Measurements from ENCODE around the gene SCNN1G. TPM values are rescaled to one million over a fixed set of nuclear protein-coding genes. Genes with fewer than 3 reads are reported as not detected.

SCNN1G gene
- total and polyA plus RNA-seq, 2 donors (not counting 3 experiments of a cell fraction or from before 2014, with no cell fraction given): not detected

DNA sequence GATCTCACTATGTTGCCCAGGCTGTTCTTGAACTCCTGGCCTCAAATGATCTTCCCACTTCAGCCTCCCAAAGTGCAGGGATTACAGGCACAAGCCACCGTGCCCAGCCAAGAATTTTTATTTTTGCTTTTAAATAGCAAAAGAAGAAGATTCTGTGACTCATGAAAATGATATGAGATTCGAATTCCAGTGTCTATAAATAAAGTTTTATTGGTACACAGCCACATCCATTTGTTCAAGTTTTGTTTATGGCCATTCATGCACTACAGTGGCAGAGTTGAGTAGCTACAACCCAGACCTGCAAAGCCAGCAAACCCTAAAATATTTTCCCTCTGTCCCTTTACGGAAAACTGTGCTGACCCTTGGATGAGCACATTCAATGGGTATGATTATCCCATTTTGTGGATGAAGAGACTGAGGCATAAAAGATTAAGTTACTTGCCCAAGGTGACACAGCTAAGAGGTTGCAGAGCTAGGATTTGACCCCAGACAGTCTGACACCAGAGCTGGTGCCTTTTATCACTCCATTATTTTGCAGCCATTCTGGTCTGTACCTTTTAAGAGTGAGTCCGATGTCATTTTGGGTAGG lies 34.2 kb downstream of the SCNN1G start:
- DNase-seq (ENCODE audit: low read depth, low spot score): no peak
- Histone ChIP-seq H3K79me2 (ENCODE audit: control insufficient read depth, insufficient read depth, low read length) (no peaks in the 10 kb centered on the region), H3K9ac (replicated peaks; ENCODE audit: extremely low read depth, insufficient read depth, low read length) (no peak overlapping the region), H3K4me3 (replicated peaks in 1 of 3; ENCODE audit: insufficient read depth in 1 of 3, low read depth in 1 of 3, low read length in 3 of 3) (no peak overlapping the region), H3K27me3 (ENCODE audit: control insufficient read depth in 2 of 2, insufficient read depth in 2 of 2, low read length in 2 of 2) (no peaks in the 10 kb centered on the region), H3K36me3 (ENCODE audit: control insufficient read depth in 2 of 2, extremely low read depth in 1 of 2, insufficient read depth in 2 of 2, low read length in 2 of 2) (no peaks in the 10 kb centered on the region), H3K4me1 (ENCODE audit: control insufficient read depth, extremely low read depth, insufficient read depth, low read length) (no peaks in the 10 kb centered on the region), H3K4me2 (ENCODE audit: insufficient read depth, low read length) (no peak overlapping the region), H2AFZ (ENCODE audit: low read depth, low read length) (no peak overlapping the region), H3K9me1 (replicated peaks; ENCODE audit: control insufficient read depth, extremely low read depth, insufficient read depth, low read length) (no peaks in the 10 kb centered on the region), H4K20me1 (replicated peaks; ENCODE audit: control insufficient read depth, extremely low read depth, insufficient read depth, low read length) (no peaks in the 10 kb centered on the region), H3K27ac (ENCODE audit: insufficient read depth, low read depth, low read length) (no peak overlapping the region), H3K9me3 (replicated peaks; ENCODE audit: control insufficient read depth, insufficient read depth, low read length) (no peaks in the 10 kb centered on the region)
- CTCF ChIA-PET: no interaction called here
- no TSS peak for BruUV-seq (replicated peaks)
- no peak for FAIRE-seq
- dilution Hi-C loops (cut with MboI; ENCODE audit: extremely low pct_ligation_motif_present, low sequenced_read_pairs) (no loop called here), intact Hi-C loops (cut with micrococcal nuclease) (no loop called here)
- POLR2A ChIA-PET: no interaction called here
- TF ChIP-seq, protein P1, sequence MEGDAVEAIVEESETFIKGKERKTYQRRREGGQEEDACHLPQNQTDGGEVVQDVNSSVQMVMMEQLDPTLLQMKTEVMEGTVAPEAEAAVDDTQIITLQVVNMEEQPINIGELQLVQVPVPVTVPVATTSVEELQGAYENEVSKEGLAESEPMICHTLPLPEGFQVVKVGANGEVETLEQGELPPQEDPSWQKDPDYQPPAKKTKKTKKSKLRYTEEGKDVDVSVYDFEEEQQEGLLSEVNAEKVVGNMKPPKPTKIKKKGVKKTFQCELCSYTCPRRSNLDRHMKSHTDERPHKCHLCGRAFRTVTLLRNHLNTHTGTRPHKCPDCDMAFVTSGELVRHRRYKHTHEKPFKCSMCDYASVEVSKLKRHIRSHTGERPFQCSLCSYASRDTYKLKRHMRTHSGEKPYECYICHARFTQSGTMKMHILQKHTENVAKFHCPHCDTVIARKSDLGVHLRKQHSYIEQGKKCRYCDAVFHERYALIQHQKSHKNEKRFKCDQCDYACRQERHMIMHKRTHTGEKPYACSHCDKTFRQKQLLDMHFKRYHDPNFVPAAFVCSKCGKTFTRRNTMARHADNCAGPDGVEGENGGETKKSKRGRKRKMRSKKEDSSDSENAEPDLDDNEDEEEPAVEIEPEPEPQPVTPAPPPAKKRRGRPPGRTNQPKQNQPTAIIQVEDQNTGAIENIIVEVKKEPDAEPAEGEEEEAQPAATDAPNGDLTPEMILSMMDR (IDR thresholded peaks at IDR 0.05; ENCODE audit: extremely low read depth in 1 of 2, insufficient read depth in 1 of 2, low read depth in 1 of 2, low read length in 2 of 2): no peak
- TF ChIP-seq GATA2 (IDR thresholded peaks at IDR 0.05; ENCODE audit: insufficient read depth, insufficient read length, low read depth, low read length): no peak
- no peak for TF ChIP-seq MYC (IDR thresholded peaks at IDR 0.05; ENCODE audit: low read depth, low read length)
- TF ChIP-seq POLR2AphosphoS5 (IDR thresholded peaks at IDR 0.05; ENCODE audit: insufficient read depth, low read depth, low read length): no peak
- TF ChIP-seq POLR2A (IDR thresholded peaks at IDR 0.05; ENCODE audit: low read depth, low read length): no peak
- no peak for TF ChIP-seq EZH2 (IDR thresholded peaks at IDR 0.05; ENCODE audit: borderline replicate concordance, low read depth, low read length, severe bottlenecking)

DNA sequence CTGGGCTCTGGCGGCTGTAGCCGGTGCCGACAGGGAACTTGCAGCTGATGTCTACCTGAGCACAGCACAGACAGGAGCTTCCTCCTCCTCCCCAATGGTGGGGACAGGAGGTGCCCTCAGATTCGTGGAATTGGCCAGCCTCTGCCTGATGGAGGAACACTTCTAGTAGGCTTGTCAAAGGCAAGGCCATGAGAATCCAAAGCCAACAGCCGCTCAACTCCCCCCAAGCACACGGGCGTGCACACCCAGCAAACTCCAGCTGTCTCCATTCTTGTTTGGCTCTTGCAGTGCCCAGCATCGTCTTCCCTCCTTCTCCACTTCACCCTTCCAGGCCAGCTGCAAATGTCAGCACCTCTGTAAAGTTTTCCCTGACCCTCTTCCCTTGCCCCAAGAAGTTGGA lies 35.1 kb downstream of the SCNN1G start:
- CTCF ChIA-PET: no interaction called here
- intact Hi-C loops (cut with micrococcal nuclease): no loop called here

More for the DNA sequence above, 35.1 kb downstream of the SCNN1G start:
- Histone ChIP-seq H3K27ac (ENCODE audit: insufficient read depth, low read depth, low read length) (no peak overlapping the region), H3K36me3 (ENCODE audit: control insufficient read depth in 2 of 2, extremely low read depth in 1 of 2, insufficient read depth in 2 of 2, low read length in 2 of 2) (no peaks in the 10 kb centered on the region), H3K27me3 (ENCODE audit: control insufficient read depth in 2 of 2, insufficient read depth in 2 of 2, low read length in 2 of 2) (no peaks in the 10 kb centered on the region), H3K4me2 (ENCODE audit: insufficient read depth, low read length) (no peak overlapping the region), H3K9ac (replicated peaks; ENCODE audit: extremely low read depth, insufficient read depth, low read length) (no peak overlapping the region), H3K4me1 (ENCODE audit: control insufficient read depth, extremely low read depth, insufficient read depth, low read length) (no peaks in the 10 kb centered on the region), H3K79me2 (ENCODE audit: control insufficient read depth, insufficient read depth, low read length) (no peaks in the 10 kb centered on the region), H3K4me3 (replicated peaks in 1 of 3; ENCODE audit: insufficient read depth in 1 of 3, low read depth in 1 of 3, low read length in 3 of 3) (no peak overlapping the region), H3K9me3 (replicated peaks; ENCODE audit: control insufficient read depth, insufficient read depth, low read length) (no peaks in the 10 kb centered on the region), H4K20me1 (replicated peaks; ENCODE audit: control insufficient read depth, extremely low read depth, insufficient read depth, low read length) (no peaks in the 10 kb centered on the region), H3K9me1 (replicated peaks; ENCODE audit: control insufficient read depth, extremely low read depth, insufficient read depth, low read length) (no peaks in the 10 kb centered on the region), H2AFZ (ENCODE audit: low read depth, low read length) (no peak overlapping the region)
- no peak for FAIRE-seq
- no TSS peak for BruUV-seq (replicated peaks)
- TF ChIP-seq POLR2A (IDR thresholded peaks at IDR 0.05; ENCODE audit: low read depth, low read length) (no peak), GATA2 (IDR thresholded peaks at IDR 0.05; ENCODE audit: insufficient read depth, insufficient read length, low read depth, low read length) (no peak), MYC (IDR thresholded peaks at IDR 0.05; ENCODE audit: low read depth, low read length) (no peak), POLR2AphosphoS5 (IDR thresholded peaks at IDR 0.05; ENCODE audit: insufficient read depth, low read depth, low read length) (no peak), EZH2 (IDR thresholded peaks at IDR 0.05; ENCODE audit: borderline replicate concordance, low read depth, low read length, severe bottlenecking) (no peak), JUN (IDR thresholded peaks at IDR 0.05; ENCODE audit: borderline replicate concordance, insufficient read depth, insufficient read length, low read depth) (no peak), FOS (IDR thresholded peaks at IDR 0.05; ENCODE audit: borderline replicate concordance, insufficient read depth, low read length) (no peak)
- TF ChIP-seq, protein P1 (IDR thresholded peaks at IDR 0.05; ENCODE audit: extremely low read depth in 1 of 2, insufficient read depth in 1 of 2, low read depth in 1 of 2, low read length in 2 of 2): no peak
- TF ChIP-seq, protein P2, sequence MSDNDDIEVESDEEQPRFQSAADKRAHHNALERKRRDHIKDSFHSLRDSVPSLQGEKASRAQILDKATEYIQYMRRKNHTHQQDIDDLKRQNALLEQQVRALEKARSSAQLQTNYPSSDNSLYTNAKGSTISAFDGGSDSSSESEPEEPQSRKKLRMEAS (IDR thresholded peaks at IDR 0.05; ENCODE audit: insufficient read depth, insufficient read length): no peak
- POLR2A ChIA-PET: no interaction called here
- no peak for DNase-seq (ENCODE audit: low read depth, low spot score)
- dilution Hi-C loops (cut with MboI; ENCODE audit: extremely low pct_ligation_motif_present, low sequenced_read_pairs): no loop called here
